GM18868 (cell line): ENCODE data around the gene SLC23A3.

Experiments
- ATAC-seq: cut with Tn5 transposase; IDR thresholded peaks from one replicate; pipeline ENCODE4 v1.9.1; 2021; ENCODE audit warnings: mild to moderate bottlenecking, moderate library complexity; ENCODE audit not compliant: unreplicated experiment

Gene SLC23A3

GRCh38 chr2:219116776-219117646, 52.8 kb downstream of the SLC23A3 start:
- ATAC-seq, result no peak

- no peak for ATAC-seq
Observed at GRCh38 chr2:219112651-219113338, 57.0 kb downstream of the SLC23A3 start.

- ATAC-seq, result no peak
Observed at GRCh38 chr2:219112062-219112406, 57.8 kb downstream of the SLC23A3 start.
